ENCODE results near the gene PRKD1. TPM values are rescaled to one million over a fixed set of nuclear protein-coding genes. Genes with fewer than 3 reads are reported as not detected.

The PRKD1 gene
- total and polyA plus RNA-seq, 2 donors (not counting 1 experiment from before 2014, with no cell fraction given), result 0.03 to 4.3 TPM

GRCh38 chr14:29653303-29653702 is 274.3 kb downstream of the PRKD1 start:
- H3K9me3 ChIP-seq (ENCODE audit: control extremely low read depth in 1 of 3, control insufficient read depth in 2 of 3, insufficient read depth in 1 of 3, low read length in 2 of 3), result peaks cover under 1 to 13% (median 6%) of the 10 kb centered on the region in 3 donors
- no peak overlapping the region for H3K27ac Mint-ChIP-seq
- no peaks in the 10 kb centered on the region for H3K27me3 Mint-ChIP-seq
- ChIA-PET CTCF (no interaction called here), POLR2A (no interaction called here)
- H3K9me3 Mint-ChIP-seq (ENCODE audit: insufficient read depth), result peaks cover 4% of the 10 kb centered on the region
- H3K4me3 ChIP-seq (ENCODE audit: control extremely low read depth in 1 of 5, extremely low read depth in 1 of 5, insufficient read depth in 1 of 5, low read depth in 2 of 5, low read length in 4 of 5), result no peak overlapping the region
- no peaks in the 10 kb centered on the region for H3K27me3 ChIP-seq (replicated peaks in 1 of 4; ENCODE audit: control extremely low read depth in 1 of 4, control insufficient read depth in 3 of 4, insufficient read depth in 4 of 4, low read length in 3 of 4)
- H3K4me1 Mint-ChIP-seq, result no peaks in the 10 kb centered on the region
- no peak overlapping the region for H3K4me3 Mint-ChIP-seq
- no peaks in the 10 kb centered on the region for H3K36me3 ChIP-seq (replicated peaks in 1 of 2; ENCODE audit: control extremely low read depth in 1 of 2, control insufficient read depth in 1 of 2, extremely low read depth in 1 of 2, insufficient read depth in 2 of 2, low read length in 1 of 2)
- ATAC-seq (ENCODE audit: low read depth), result no peak
- H3K4me1 ChIP-seq (ENCODE audit: control insufficient read depth in 2 of 2, insufficient read depth in 2 of 2, low read length in 2 of 2), result no peaks in the 10 kb centered on the region
- H2AFZ ChIP-seq (ENCODE audit: insufficient read depth, low read depth, low read length, poor library complexity, severe bottlenecking), result no peak overlapping the region
- DNase-seq, result no peak
- H3K9ac ChIP-seq (ENCODE audit: low read length), result no peak overlapping the region
- no peaks in the 10 kb centered on the region for H3K79me2 ChIP-seq (ENCODE audit: control insufficient read depth, insufficient read depth, low read length)
- intact Hi-C loops (cut with micrococcal nuclease), result no loop called here
- H4K20me1 ChIP-seq (ENCODE audit: control insufficient read depth, insufficient read depth, low read length, poor library complexity, severe bottlenecking), result no peaks in the 10 kb centered on the region
- H3K4me2 ChIP-seq (replicated peaks; ENCODE audit: low read depth, low read length, poor library complexity, severe bottlenecking), result no peak overlapping the region
- TF ChIP-seq EZH2 (IDR thresholded peaks at IDR 0.05; ENCODE audit: borderline replicate concordance, insufficient read depth, low read depth, low read length, poor library complexity, severe bottlenecking), result no peak
- TF ChIP-seq, protein P1, sequence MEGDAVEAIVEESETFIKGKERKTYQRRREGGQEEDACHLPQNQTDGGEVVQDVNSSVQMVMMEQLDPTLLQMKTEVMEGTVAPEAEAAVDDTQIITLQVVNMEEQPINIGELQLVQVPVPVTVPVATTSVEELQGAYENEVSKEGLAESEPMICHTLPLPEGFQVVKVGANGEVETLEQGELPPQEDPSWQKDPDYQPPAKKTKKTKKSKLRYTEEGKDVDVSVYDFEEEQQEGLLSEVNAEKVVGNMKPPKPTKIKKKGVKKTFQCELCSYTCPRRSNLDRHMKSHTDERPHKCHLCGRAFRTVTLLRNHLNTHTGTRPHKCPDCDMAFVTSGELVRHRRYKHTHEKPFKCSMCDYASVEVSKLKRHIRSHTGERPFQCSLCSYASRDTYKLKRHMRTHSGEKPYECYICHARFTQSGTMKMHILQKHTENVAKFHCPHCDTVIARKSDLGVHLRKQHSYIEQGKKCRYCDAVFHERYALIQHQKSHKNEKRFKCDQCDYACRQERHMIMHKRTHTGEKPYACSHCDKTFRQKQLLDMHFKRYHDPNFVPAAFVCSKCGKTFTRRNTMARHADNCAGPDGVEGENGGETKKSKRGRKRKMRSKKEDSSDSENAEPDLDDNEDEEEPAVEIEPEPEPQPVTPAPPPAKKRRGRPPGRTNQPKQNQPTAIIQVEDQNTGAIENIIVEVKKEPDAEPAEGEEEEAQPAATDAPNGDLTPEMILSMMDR (IDR thresholded peaks at IDR 0.05), result no peak
- H3K27ac ChIP-seq (ENCODE audit: low read length in 2 of 2), result no peak overlapping the region

DNA sequence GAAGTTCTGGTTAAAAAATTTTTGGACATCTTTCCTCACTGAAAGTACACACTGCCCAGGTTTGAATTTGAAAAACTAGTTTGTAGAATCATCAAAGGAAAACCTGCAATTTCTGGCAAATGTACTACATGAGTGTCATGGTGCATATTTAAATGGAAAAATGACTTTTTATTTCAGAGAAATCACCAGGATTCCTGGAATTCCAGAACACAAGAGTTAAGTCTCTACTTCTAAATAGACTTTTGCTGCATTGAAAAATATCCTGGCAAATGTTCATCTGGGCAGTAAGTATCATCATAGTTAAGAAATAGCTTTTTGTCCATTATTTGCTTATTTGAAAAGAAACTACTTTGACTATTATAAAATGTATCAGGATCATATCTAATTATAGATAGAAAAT is 275.1 kb downstream of the PRKD1 start:
- H3K27ac ChIP-seq (ENCODE audit: low read length in 2 of 2), result no peak overlapping the region
- TF ChIP-seq EZH2 (IDR thresholded peaks at IDR 0.05; ENCODE audit: borderline replicate concordance, insufficient read depth, low read depth, low read length, poor library complexity, severe bottlenecking), result no peak
- TF ChIP-seq, protein P1 (IDR thresholded peaks at IDR 0.05), result no peak
- intact Hi-C loops (cut with micrococcal nuclease), result no loop called here
- no peak overlapping the region for H3K4me3 ChIP-seq (ENCODE audit: control extremely low read depth in 1 of 5, extremely low read depth in 1 of 5, insufficient read depth in 1 of 5, low read depth in 2 of 5, low read length in 4 of 5)
- no peak overlapping the region for H3K9ac ChIP-seq (ENCODE audit: low read length)
- H3K79me2 ChIP-seq (ENCODE audit: control insufficient read depth, insufficient read depth, low read length), result no peaks in the 10 kb centered on the region
- no peak overlapping the region for H3K27ac Mint-ChIP-seq
- H3K4me1 Mint-ChIP-seq, result no peaks in the 10 kb centered on the region
- peaks cover 1 to 13% (median 11%) of the 10 kb centered on the region in 3 donors for H3K9me3 ChIP-seq (ENCODE audit: control extremely low read depth in 1 of 3, control insufficient read depth in 2 of 3, insufficient read depth in 1 of 3, low read length in 2 of 3)
- H3K36me3 ChIP-seq (replicated peaks in 1 of 2; ENCODE audit: control extremely low read depth in 1 of 2, control insufficient read depth in 1 of 2, extremely low read depth in 1 of 2, insufficient read depth in 2 of 2, low read length in 1 of 2), result no peaks in the 10 kb centered on the region
- ChIA-PET CTCF (interaction anchor here (0.9 kb wide), 1 partner anchor 28 kb away, joined by 3 read pairs; no protein-coding TSS in a partner anchor), POLR2A (no interaction called here)
- DNase-seq (no peak), ATAC-seq (ENCODE audit: low read depth) (no peak)
- no peak overlapping the region for H3K4me2 ChIP-seq (replicated peaks; ENCODE audit: low read depth, low read length, poor library complexity, severe bottlenecking)
- H3K9me3 Mint-ChIP-seq (ENCODE audit: insufficient read depth), result peaks cover 5% of the 10 kb centered on the region
- H3K27me3 Mint-ChIP-seq, result no peaks in the 10 kb centered on the region
- H4K20me1 ChIP-seq (ENCODE audit: control insufficient read depth, insufficient read depth, low read length, poor library complexity, severe bottlenecking), result no peaks in the 10 kb centered on the region
- no peaks in the 10 kb centered on the region for H3K4me1 ChIP-seq (ENCODE audit: control insufficient read depth in 2 of 2, insufficient read depth in 2 of 2, low read length in 2 of 2)
- no peak overlapping the region for H2AFZ ChIP-seq (ENCODE audit: insufficient read depth, low read depth, low read length, poor library complexity, severe bottlenecking)
- H3K27me3 ChIP-seq (replicated peaks in 1 of 4; ENCODE audit: control extremely low read depth in 1 of 4, control insufficient read depth in 3 of 4, insufficient read depth in 4 of 4, low read length in 3 of 4), result no peaks in the 10 kb centered on the region
- H3K4me3 Mint-ChIP-seq, result no peak overlapping the region
